MCF 10A (cell line): ENCODE data around the gene CDYL. TPM values are rescaled to one million over a fixed set of nuclear protein-coding genes. Genes with fewer than 3 reads are reported as not detected.

ENCODE experiments used
- BruUV-seq: library from RNA; stranded (reverse); fragments of 400-500 nt; replicated peaks from 2 replicates; lab custom pipeline; 2021; lab: Mats Ljungman, UMichigan
- CTCF ChIA-PET: fragments of 300-600 bp; sonication (Branson Sonifier 250); formaldehyde crosslinking; extraction: SDS; loops from one replicate; lab custom pipeline; 2021; ENCODE audit warnings: antibody characterized with exemption, inconsistent platforms; lab: Yijun Ruan, JAX
- POLR2A ChIA-PET: fragments of 300-600, 350-650 bp; sonication (Branson Sonifier 250); formaldehyde crosslinking; extraction: SDS; loops from one replicate; lab custom pipeline; 2020; ENCODE audit warnings: antibody characterized with exemption, inconsistent platforms; lab: Yijun Ruan, JAX
- DNase-seq: peaks from one replicate; pipeline ENCODE4 v3.0.0-alpha.2; 2018; ENCODE audit not compliant: unreplicated experiment
- H3K27ac Mint-ChIP-seq: one replicate; pipeline ENCODE4 v1.8.0; 2022; ENCODE audit warnings: mild to moderate bottlenecking, low read depth, mixed read lengths; ENCODE audit not compliant: unreplicated experiment
- H3K27me3 Mint-ChIP-seq: one replicate; pipeline ENCODE4 v1.8.0; 2022; ENCODE audit warnings: mixed read lengths; ENCODE audit not compliant: insufficient read depth, unreplicated experiment
- H3K36me3 Mint-ChIP-seq: one replicate; pipeline ENCODE4 v1.8.0; 2022; ENCODE audit warnings: mild to moderate bottlenecking, moderate library complexity, mixed read lengths; ENCODE audit not compliant: insufficient read depth, unreplicated experiment
- H3K4me1 Mint-ChIP-seq: one replicate; pipeline ENCODE4 v1.8.0; 2022; ENCODE audit warnings: mixed read lengths; ENCODE audit not compliant: insufficient read depth, unreplicated experiment
- H3K4me3 Mint-ChIP-seq: one replicate; pipeline ENCODE4 v1.8.0; 2022; ENCODE audit warnings: mild to moderate bottlenecking, moderate library complexity, mixed read lengths; ENCODE audit not compliant: unreplicated experiment
- H3K9me3 Mint-ChIP-seq: one replicate; pipeline ENCODE4 v1.8.0; 2022; ENCODE audit warnings: mixed read lengths; ENCODE audit not compliant: unreplicated experiment
- intact Hi-C: fragments of 100-400 bp; cut with micrococcal nuclease; formaldehyde crosslinking; loops from 2 replicates; pipeline ENCODE4 v1.14.1; 2022
- total RNA-seq: library from RNA; stranded (reverse); gene quantifications from 2 replicates; pipeline ENCODE4 v1.2.3, GENCODE V29; 2022
- TF ChIP-seq, protein P1 (sequence below): fragments of 200-600 bp; IDR thresholded peaks from one replicate; pipeline ENCODE4 v1.8.0; 2022; ENCODE audit warnings: antibody characterized with exemption, mild to moderate bottlenecking; ENCODE audit not compliant: unreplicated experiment

The CDYL gene
- total RNA-seq, 1 experiment from 2014 or later = 48.9 TPM

DNA sequence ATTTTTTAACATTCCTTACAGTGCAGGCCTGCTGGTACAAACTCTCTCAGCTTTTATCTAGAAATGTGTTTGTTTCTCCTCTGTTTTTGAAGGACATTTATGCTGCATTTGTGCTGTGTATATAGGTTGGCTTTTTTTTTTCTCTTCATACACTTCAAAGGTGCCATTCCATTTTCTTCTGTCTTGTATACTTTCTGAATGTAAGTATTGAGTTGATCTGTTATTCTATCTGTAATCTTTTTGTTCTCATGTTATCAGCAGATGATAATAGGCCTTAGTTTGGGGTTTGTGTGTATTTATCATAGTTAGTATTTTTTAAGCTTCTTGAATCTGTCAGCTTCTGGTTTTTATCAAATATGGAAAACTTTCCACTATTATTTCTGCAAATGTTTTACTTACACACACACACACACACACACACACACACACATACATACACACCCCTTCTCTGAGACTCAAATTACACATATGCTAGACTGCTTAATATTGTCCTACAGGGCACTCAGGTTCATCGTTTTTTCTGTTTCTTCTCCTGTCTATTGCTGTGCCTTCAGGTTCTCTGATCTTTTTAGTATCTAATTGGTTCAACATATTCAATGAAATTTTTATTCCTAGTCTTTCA lies 153.0 kb downstream of the CDYL start:
- POLR2A ChIA-PET = interaction anchor here (1.5 kb wide), 1 partner anchor 13 kb away, joined by 5 read pairs; no protein-coding TSS in a partner anchor
- Mint-ChIP-seq H3K9me3 (no peaks in the 10 kb centered on the region), H3K36me3 (peaks cover 6% of the 10 kb centered on the region), H3K4me3 (no peak overlapping the region), H3K4me1 (peaks cover 28% of the 10 kb centered on the region), H3K27ac (no peak overlapping the region), H3K27me3 (no peaks in the 10 kb centered on the region)
- intact Hi-C loops = no loop called here
- no TSS peak for BruUV-seq
- TF ChIP-seq, protein P1, sequence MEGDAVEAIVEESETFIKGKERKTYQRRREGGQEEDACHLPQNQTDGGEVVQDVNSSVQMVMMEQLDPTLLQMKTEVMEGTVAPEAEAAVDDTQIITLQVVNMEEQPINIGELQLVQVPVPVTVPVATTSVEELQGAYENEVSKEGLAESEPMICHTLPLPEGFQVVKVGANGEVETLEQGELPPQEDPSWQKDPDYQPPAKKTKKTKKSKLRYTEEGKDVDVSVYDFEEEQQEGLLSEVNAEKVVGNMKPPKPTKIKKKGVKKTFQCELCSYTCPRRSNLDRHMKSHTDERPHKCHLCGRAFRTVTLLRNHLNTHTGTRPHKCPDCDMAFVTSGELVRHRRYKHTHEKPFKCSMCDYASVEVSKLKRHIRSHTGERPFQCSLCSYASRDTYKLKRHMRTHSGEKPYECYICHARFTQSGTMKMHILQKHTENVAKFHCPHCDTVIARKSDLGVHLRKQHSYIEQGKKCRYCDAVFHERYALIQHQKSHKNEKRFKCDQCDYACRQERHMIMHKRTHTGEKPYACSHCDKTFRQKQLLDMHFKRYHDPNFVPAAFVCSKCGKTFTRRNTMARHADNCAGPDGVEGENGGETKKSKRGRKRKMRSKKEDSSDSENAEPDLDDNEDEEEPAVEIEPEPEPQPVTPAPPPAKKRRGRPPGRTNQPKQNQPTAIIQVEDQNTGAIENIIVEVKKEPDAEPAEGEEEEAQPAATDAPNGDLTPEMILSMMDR = no peak
- CTCF ChIA-PET = interaction anchor here (0.5 to 1.0 kb wide), 4 partner anchors 9 to 1795 kb away, joined by 3 to 7 read pairs (median 4); no protein-coding TSS in a partner anchor
- DNase-seq = no peak

DNA sequence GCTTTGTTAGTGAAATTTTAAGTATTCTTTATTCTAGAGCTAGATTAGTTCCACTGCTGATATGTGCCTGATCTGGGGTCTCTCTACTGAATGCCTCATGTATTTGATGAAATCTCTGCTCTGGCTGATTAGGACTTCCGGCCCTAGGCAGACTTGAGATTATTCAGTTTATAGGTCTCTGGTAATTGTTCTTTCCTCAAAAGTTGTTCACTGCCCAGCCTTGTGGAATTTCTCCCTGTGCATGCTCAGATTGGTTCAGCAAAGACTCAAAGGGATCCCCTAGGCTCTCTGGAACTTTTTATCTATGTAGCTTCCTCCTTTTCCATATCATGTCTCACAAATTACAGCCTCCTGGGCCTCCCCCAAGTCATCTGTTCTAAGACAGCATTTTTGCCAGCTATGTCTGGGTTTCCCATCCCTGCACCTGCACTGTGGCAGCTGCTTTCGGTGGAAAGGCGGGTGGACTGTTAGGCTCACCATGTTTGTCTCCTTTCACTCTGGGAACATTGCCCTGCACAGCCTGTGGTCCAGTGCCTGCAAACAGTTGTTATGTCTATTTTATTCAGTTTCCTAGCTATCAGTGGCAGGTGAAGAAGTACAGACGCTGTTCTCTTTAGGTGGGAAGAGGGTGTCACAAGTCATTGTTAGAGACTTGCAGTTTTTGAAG lies 154.0 kb downstream of the CDYL start:
- ChIA-PET POLR2A (interaction anchor here (1.1 to 1.5 kb wide), 2 partner anchors 9 to 12 kb away, joined by 4 to 5 read pairs; no protein-coding TSS in a partner anchor), CTCF (no interaction called here)
- no peak for DNase-seq
- Mint-ChIP-seq H3K27ac (no peak overlapping the region), H3K36me3 (peaks cover 7% of the 10 kb centered on the region), H3K4me1 (peaks cover 33% of the 10 kb centered on the region), H3K9me3 (no peaks in the 10 kb centered on the region), H3K27me3 (no peaks in the 10 kb centered on the region), H3K4me3 (no peak overlapping the region)
- intact Hi-C loops = loop anchor here (10.0 kb wide), 1 partner anchor 125 kb away; no protein-coding TSS in a partner anchor
- TF ChIP-seq, protein P1 = no peak
- BruUV-seq = no TSS peak

DNA sequence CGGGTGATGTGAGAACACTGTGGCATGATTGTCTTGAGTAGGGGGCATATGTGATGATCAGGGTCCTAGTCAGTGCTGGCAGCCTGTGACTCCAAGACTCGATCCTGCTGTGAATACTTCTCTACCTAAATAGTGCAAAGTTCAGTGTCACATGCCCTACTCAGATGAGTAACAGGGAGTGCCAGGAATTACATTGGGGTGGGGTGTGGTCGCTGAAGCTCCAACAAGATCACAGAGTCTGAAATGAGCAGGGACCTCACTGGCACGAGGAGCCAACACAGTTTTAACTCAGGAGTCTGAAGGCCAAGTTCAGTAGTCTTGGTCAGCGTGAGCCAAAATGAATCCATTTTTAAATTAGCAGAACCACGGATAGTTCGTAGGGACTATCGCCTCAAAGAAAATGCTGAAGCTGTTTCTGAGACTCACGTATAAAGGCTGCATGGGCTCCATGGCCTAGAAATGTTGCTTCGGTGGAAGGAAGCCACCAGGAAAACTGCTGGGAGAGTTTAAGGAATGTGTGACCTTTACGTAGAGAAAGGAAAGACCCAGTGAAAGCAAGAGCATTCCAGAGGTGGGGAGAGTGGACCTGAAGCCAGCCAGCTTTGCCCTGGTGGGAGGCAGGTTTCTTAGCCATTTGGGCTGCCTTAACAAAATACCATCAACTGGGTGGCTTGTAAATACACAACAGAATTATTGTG lies 155.5 kb downstream of the CDYL start:
- intact Hi-C loops = loop anchor here (10.0 kb wide), 1 partner anchor 127 kb away; no protein-coding TSS in a partner anchor
- TF ChIP-seq, protein P1 = no peak
- H3K4me1 Mint-ChIP-seq = peaks cover 33% of the 10 kb centered on the region
- H3K27me3 Mint-ChIP-seq = no peaks in the 10 kb centered on the region
- POLR2A ChIA-PET = no interaction called here
- no peaks in the 10 kb centered on the region for H3K9me3 Mint-ChIP-seq
- no TSS peak for BruUV-seq
- H3K4me3 Mint-ChIP-seq = peak overlapping the region; percentile 26
- CTCF ChIA-PET = interaction anchor here (1.3 kb wide), 1 partner anchor 615 kb away, joined by 3 read pairs; no protein-coding TSS in a partner anchor
- H3K36me3 Mint-ChIP-seq = peaks cover 9% of the 10 kb centered on the region
- H3K27ac Mint-ChIP-seq = peak overlapping the region; percentile 75
- peak; percentile 38 for DNase-seq
